K562 (cell line): ENCODE results near the gene KIF26B.

ENCODE experiments used
- FOXA1 ChIP-seq: fragments of 450-650 bp; IDR thresholded peaks from 2 replicates; pipeline ENCODE4 v1.6.1; 2016; ENCODE audit warnings: mild to moderate bottlenecking, borderline replicate concordance
- KDM1A ChIP-seq, 2 experiments: fragments of 450-650 bp; IDR thresholded peaks; 2 replicates each; pipeline ENCODE4 v1.6.1; 2016; ENCODE audit warnings: mild to moderate bottlenecking in 2 of 2
- MXI1 ChIP-seq: IDR thresholded peaks from 2 replicates; pipeline ENCODE4 v1.6.1; 2011; ENCODE audit warnings: low read depth, mild to moderate bottlenecking, improper control_type of control experiment, low read length
- NFIC ChIP-seq: fragments of 450-650 bp; IDR thresholded peaks from 2 replicates; pipeline ENCODE4 v1.6.1; 2017; ENCODE audit warnings: mild to moderate bottlenecking, inconsistent platforms
- POLR2A ChIP-seq: fragments of 450-650 bp; conservative IDR thresholded peaks from 2 replicates; pipeline ENCODE4 v1.6.1; 2016
- SREBF2 ChIP-seq: sonication (generic); formaldehyde crosslinking; IDR thresholded peaks from 2 replicates; pipeline ENCODE4 v1.4.0; 2020; ENCODE audit warnings: mild to moderate bottlenecking, missing genetic modification reagents

GRCh38 chr1:245461681-245462080, 306.9 kb downstream of the KIF26B start:
- TF ChIP-seq SREBF2 (CRISPR knock-in tag) (no peak), FOXA1 (no peak), POLR2A (no peak), MXI1 (no peak), KDM1A (IDR thresholded peaks at IDR 0.05) (no peak), NFIC (no peak)
